Tibial nerve (tissue), 4 donors: Measurements from ENCODE around the gene LEMD2. TPM values are rescaled to one million over a fixed set of nuclear protein-coding genes. Genes with fewer than 3 reads are reported as not detected.

Source experiments
- DNase-seq, 2 donors: peaks; one replicate each; pipeline ENCODE4 v3.0.0-alpha.2; 2019; ENCODE audit warnings: low spot score in 2 of 2
- H3K27ac ChIP-seq, 4 donors: fragments of 200-600 bp; sonication (generic) in 3 of 4; one replicate each; pipeline ENCODE4 v1.5.1; 2017 to 2019; ENCODE audit warnings: mild to moderate bottlenecking in 1 of 4
- H3K27me3 ChIP-seq, 2 donors: fragments of 200-600 bp; sonication (generic) in 1 of 2; one replicate each; pipeline versions ENCODE4 v1.5.1 to v1.6.0; 2017 to 2019
- H3K36me3 ChIP-seq, 3 donors: fragments of 200-600 bp; sonication (generic); one replicate each; pipeline ENCODE4 v1.5.1; 2018 to 2019
- H3K4me1 ChIP-seq, 4 donors: fragments of 200-600 bp; sonication (generic) in 3 of 4; one replicate each; pipeline ENCODE4 v1.5.1; 2017 to 2019
- H3K4me3 ChIP-seq, 4 donors: fragments of 200-600 bp; sonication (generic) in 3 of 4; one replicate each; pipeline ENCODE4 v1.5.1; 2017 to 2019; ENCODE audit warnings: mild to moderate bottlenecking in 1 of 4, moderate library complexity in 1 of 4
- H3K9me3 ChIP-seq, 4 donors: fragments of 200-600 bp; sonication (generic) in 3 of 4; one replicate each; pipeline ENCODE4 v1.5.1; 2017 to 2019
- CTCF ChIP-seq, 5 experiments: fragments of 200-600 bp in 3 of 5; fragments of 450-650 bp in 2 of 5; sonication (generic) in 3 of 5; IDR thresholded peaks; one replicate each; pipeline ENCODE4 v1.5.1; 2016 to 2019; ENCODE audit warnings: antibody characterized with exemption in 5 of 5, mild to moderate bottlenecking in 3 of 5, moderate library complexity in 2 of 5
- EP300 ChIP-seq, 2 donors: sonication (generic); formaldehyde crosslinking; IDR thresholded peaks; one replicate each; pipeline ENCODE4 v1.6.1; 2017; ENCODE audit warnings: antibody characterized with exemption in 2 of 2, mild to moderate bottlenecking in 1 of 2
- POLR2A ChIP-seq, 2 donors: fragments of 450-650 bp; IDR thresholded peaks; one replicate each; pipeline ENCODE4 v1.6.1; 2017; ENCODE audit warnings: antibody characterized with exemption in 2 of 2, mild to moderate bottlenecking in 2 of 2, moderate library complexity in 2 of 2
- WGBS, 2 donors: methylation state at CpG; one replicate each; pipeline ENCODE4 v1.1.5; 2018; 5-methylcytosine and 5-hydroxymethylcytosine counted together
- total RNA-seq, 4 donors: library from RNA; depleted of rRNA; stranded (reverse); fragments of >200 nt; gene quantifications; one replicate each; pipeline ENCODE4 v1.1.0, GENCODE V29; 2016

LEMD2 gene
- total RNA-seq, 4 donors from 2014 or later: 55.7 to 97.8 (median 70.1) TPM

GRCh38 chr6:33774774-33775173, 14.2 kb downstream of the LEMD2 start:
- peaks cover 0 to 38% (median 15%) of the 10 kb centered on the region in 4 donors for H3K4me1 ChIP-seq
- no peak overlapping the region for H3K4me3 ChIP-seq
- H3K9me3 ChIP-seq: no peaks in the 10 kb centered on the region
- no peak for DNase-seq
- TF ChIP-seq EP300 (IDR thresholded peaks at IDR 0.05): no peak
- TF ChIP-seq POLR2A (IDR thresholded peaks at IDR 0.05): no peak
- TF ChIP-seq CTCF (IDR thresholded peaks at IDR 0.05): no peak
- H3K36me3 ChIP-seq: peaks cover 11 to 77% (median 38%) of the 10 kb centered on the region in 3 donors
- 96 to 98% methylated on average over 3 of the region's 3 CpGs for WGBS, 2 donors
- no peaks in the 10 kb centered on the region for H3K27me3 ChIP-seq
- H3K27ac ChIP-seq: no peak overlapping the region

- Histone ChIP-seq H3K9me3 (no peaks in the 10 kb centered on the region), H3K4me3 (no peak overlapping the region), H3K4me1 (peaks cover 0 to 54% (median 16%) of the 10 kb centered on the region in 4 donors), H3K36me3 (peaks cover 7 to 59% (median 31%) of the 10 kb centered on the region in 3 donors), H3K27me3 (no peaks in the 10 kb centered on the region), H3K27ac (peak overlapping the region in 1 of 4 donors; percentile 78)
- 83 to 84% methylated on average over 6 of the region's 6 CpGs for WGBS, 2 donors
- DNase-seq: no peak
- TF ChIP-seq CTCF (IDR thresholded peaks at IDR 0.05): no peak
- TF ChIP-seq POLR2A (IDR thresholded peaks at IDR 0.05): no peak
- no peak for TF ChIP-seq EP300 (IDR thresholded peaks at IDR 0.05)
Measured at GRCh38 chr6:33772902-33773472, 15.9 kb downstream of the LEMD2 start.

GRCh38 chr6:33772082-33772830, 16.7 kb downstream of the LEMD2 start:
- no peak for TF ChIP-seq POLR2A (IDR thresholded peaks at IDR 0.05)
- TF ChIP-seq CTCF (IDR thresholded peaks at IDR 0.05): no peak
- TF ChIP-seq EP300 (IDR thresholded peaks at IDR 0.05): no peak
- H3K4me3 ChIP-seq: no peak overlapping the region
- DNase-seq: no peak

GRCh38 chr6:33771146-33772081, 17.5 kb downstream of the LEMD2 start:
- Histone ChIP-seq H3K27me3 (no peaks in the 10 kb centered on the region), H3K27ac (peak overlapping the region; percentile 32 to 86 (median 72)), H3K9me3 (peaks cover 0 to 6% (median 0%) of the 10 kb centered on the region in 4 donors), H3K36me3 (peaks cover 7 to 43% (median 17%) of the 10 kb centered on the region in 3 donors), H3K4me3 (peak overlapping the region in 1 of 4 donors; percentile 16), H3K4me1 (peaks cover 0 to 54% (median 16%) of the 10 kb centered on the region in 4 donors)
- peak; percentile 60 to 61 for DNase-seq
- TF ChIP-seq EP300 (IDR thresholded peaks at IDR 0.05): peak in 1 of 2 donors; percentile 55
- no peak for TF ChIP-seq POLR2A (IDR thresholded peaks at IDR 0.05)
- peak; percentile 92 to 99 (median 95) for TF ChIP-seq CTCF (IDR thresholded peaks at IDR 0.05)
- 14 to 19% methylated on average over 25 to 32 of the region's 47 CpGs for WGBS, 2 donors

More at GRCh38 chr6:33772082-33772830, 16.7 kb downstream of the LEMD2 start:
- Histone ChIP-seq H3K27ac (peak overlapping the region in 3 of 4 donors; percentile 65 to 86 (median 78)), H3K4me1 (peaks cover 0 to 54% (median 16%) of the 10 kb centered on the region in 4 donors), H3K36me3 (peaks cover 7 to 52% (median 25%) of the 10 kb centered on the region in 3 donors), H3K27me3 (no peaks in the 10 kb centered on the region), H3K9me3 (peaks cover 0 to 2% (median 0%) of the 10 kb centered on the region in 4 donors)
- WGBS, 2 donors: 77 to 79% methylated on average over 22 to 24 of the region's 24 CpGs
